Lung (tissue), 12 donors: Measurements from ENCODE around the gene P2RX6. TPM values are rescaled to one million over a fixed set of nuclear protein-coding genes. Genes with fewer than 3 reads are reported as not detected.

Experiments used
- ATAC-seq: fragments of 200-7000 bp; cut with Tn5 transposase; one replicate; pipeline ENCODE4 v1.9.1; 2020; ENCODE audit warnings: moderate number of reproducible peaks; ENCODE audit not compliant: insufficient read depth, low FRiP score
- DNase-seq, 3 donors: peaks; one replicate each; pipeline ENCODE4 v3.0.0-alpha.2; 2013 to 2017
- H3K27ac ChIP-seq, 2 donors: one replicate each; pipeline ENCODE4 v1.5.1; 2013; ENCODE audit warnings: mild to moderate bottlenecking in 2 of 2, moderate library complexity in 2 of 2, control low read depth in 1 of 2, inconsistent platforms in 1 of 2, low read depth in 1 of 2, low read length in 1 of 2
- H3K27me3 ChIP-seq, 3 donors: one replicate each; pipeline ENCODE4 v1.5.1; 2013; ENCODE audit warnings: low read length in 2 of 3; ENCODE audit not compliant: control insufficient read depth in 3 of 3, insufficient read depth in 3 of 3
- H3K36me3 ChIP-seq, 4 donors: one replicate each; pipeline ENCODE4 v1.5.1; 2013; ENCODE audit warnings: low read length in 4 of 4, mild to moderate bottlenecking in 1 of 4, moderate library complexity in 1 of 4; ENCODE audit not compliant: control insufficient read depth in 4 of 4, insufficient read depth in 4 of 4
- H3K4me1 ChIP-seq, 5 donors: one replicate each; pipeline ENCODE4 v1.5.1; 2013; ENCODE audit warnings: low read length in 5 of 5, mild to moderate bottlenecking in 2 of 5, moderate library complexity in 1 of 5; ENCODE audit not compliant: control insufficient read depth in 5 of 5, insufficient read depth in 5 of 5
- H3K4me3 ChIP-seq: one replicate; pipeline ENCODE4 v1.5.1; 2013; ENCODE audit warnings: mild to moderate bottlenecking, control low read depth, moderate library complexity
- H3K9ac ChIP-seq, 2 donors: one replicate each; pipeline ENCODE4 v1.5.1; 2013; ENCODE audit warnings: low read length in 2 of 2, control low read depth in 1 of 2; ENCODE audit not compliant: insufficient read depth in 1 of 2
- H3K9me3 ChIP-seq, 4 donors: one replicate each; pipeline ENCODE4 v1.5.1; 2013; ENCODE audit warnings: low read length in 3 of 4, mild to moderate bottlenecking in 1 of 4, moderate library complexity in 1 of 4; ENCODE audit not compliant: control insufficient read depth in 4 of 4, insufficient read depth in 3 of 4
- CTCF ChIP-seq: IDR thresholded peaks from 2 replicates; pipeline ENCODE4 v1.5.1; 2012; ENCODE audit warnings: mild to moderate bottlenecking; ENCODE audit errors: control extremely low read depth, extremely low read depth
- WGBS, 2 donors: extraction: QIAGEN DNeasy Blood & Tissue Kit; methylation state at CpG; one replicate each; pipeline ENCODE4 v1.1.7; 2013; 5-methylcytosine and 5-hydroxymethylcytosine counted together
- polyA plus RNA-seq, 2 donors: library from polyadenylated mRNA; stranded (reverse); fragments of 200-250 nt; gene quantifications; one replicate each; pipeline ENCODE4 v1.2.1, GENCODE V29; 2013
- total RNA-seq, 2 donors: library from RNA; depleted of rRNA in 1 of 2; stranded (reverse); fragments of >200 nt in 1 of 2; gene quantifications; one replicate each; pipeline ENCODE4 v1.2.1, GENCODE V29; 2014 to 2021
- donor health status: control.
- donor health status: control.
- donor health status: Bipolar disorder and iron deficiency.
- donor health status: healthy.
- donor health status: DM: yes; HTN: yes; CAD: no.

P2RX6 gene
- total and polyA plus RNA-seq, 4 donors: 0.21 to 2.2 (median 0.93) TPM

GRCh38 chr22:20997536-20998257 is 17.3 kb upstream of the P2RX6 start:
- no peak overlapping the region for H3K4me3 ChIP-seq
- peaks cover 3 to 17% (median 9%) of the 10 kb centered on the region in 5 donors for H3K4me1 ChIP-seq
- H3K27ac ChIP-seq: no peak overlapping the region
- H3K9me3 ChIP-seq: no peaks in the 10 kb centered on the region
- TF ChIP-seq CTCF: no peak
- DNase-seq (no peak), ATAC-seq (no peak)
- WGBS, 2 donors: 86 to 91% methylated on average over 13 of the region's 13 CpGs
- no peak overlapping the region for H3K9ac ChIP-seq
- peaks cover 0 to 65% (median 6%) of the 10 kb centered on the region in 4 donors for H3K36me3 ChIP-seq
- H3K27me3 ChIP-seq: no peaks in the 10 kb centered on the region

- H3K4me1 ChIP-seq: peaks cover 3 to 27% (median 13%) of the 10 kb centered on the region in 5 donors
- H3K36me3 ChIP-seq: peaks cover 0 to 56% (median 3%) of the 10 kb centered on the region in 4 donors
- H3K27ac ChIP-seq: no peak overlapping the region
- TF ChIP-seq CTCF: no peak
- DNase-seq (no peak), ATAC-seq (no peak)
- H3K9me3 ChIP-seq: no peaks in the 10 kb centered on the region
- WGBS, 2 donors: 75 to 81% methylated on average over 7 of the region's 7 CpGs
- H3K9ac ChIP-seq: no peak overlapping the region
- no peaks in the 10 kb centered on the region for H3K27me3 ChIP-seq
- no peak overlapping the region for H3K4me3 ChIP-seq
Observed at GRCh38 chr22:20998411-20999336, 16.3 kb upstream of the P2RX6 start.

GRCh38 chr22:20999350-21000206 is 15.4 kb upstream of the P2RX6 start:
- no peaks in the 10 kb centered on the region for H3K9me3 ChIP-seq
- peaks cover 5 to 30% (median 13%) of the 10 kb centered on the region in 5 donors for H3K4me1 ChIP-seq
- no peak for TF ChIP-seq CTCF
- peaks cover 0 to 47% (median 2%) of the 10 kb centered on the region in 4 donors for H3K36me3 ChIP-seq
- no peak overlapping the region for H3K4me3 ChIP-seq
- no peak overlapping the region for H3K9ac ChIP-seq
- H3K27me3 ChIP-seq: no peaks in the 10 kb centered on the region
- WGBS, 2 donors: 94 to 96% methylated on average over 27 of the region's 27 CpGs
- DNase-seq (no peak), ATAC-seq (no peak)
- no peak overlapping the region for H3K27ac ChIP-seq
